TTC549 (cell line): Measurements from ENCODE around the gene CA10.

ENCODE experiments used
- FAIRE-seq: peaks from 2 replicates; lab custom pipeline; 2012; peaks lifted over from hg19 to GRCh38; lab: Jason Lieb, UNC

CA10 gene

GRCh38 chr17:52145476-52145875 is 13.0 kb downstream of the CA10 start:
- FAIRE-seq, result no peak

DNA sequence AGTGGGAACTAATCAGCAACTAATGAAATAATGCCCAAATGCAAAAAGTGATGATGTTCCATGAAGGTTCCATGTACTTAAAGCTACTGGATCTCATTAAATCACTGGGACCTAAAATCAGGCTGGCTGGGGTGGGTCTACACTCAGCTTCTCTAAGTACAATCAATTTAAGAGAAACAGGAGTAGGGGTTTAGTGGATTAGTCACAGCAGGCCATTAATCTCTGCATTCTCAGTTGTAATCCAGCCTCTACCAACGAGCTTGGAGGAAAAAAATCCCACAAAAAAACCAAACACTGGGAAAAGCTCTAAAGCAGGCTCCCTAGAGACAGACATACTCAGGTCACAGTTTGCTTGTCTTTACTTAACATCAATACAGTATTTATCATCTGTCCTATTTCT is 15.0 kb downstream of the CA10 start:
- no peak for FAIRE-seq

GRCh38 chr17:52140601-52141000 is 17.9 kb downstream of the CA10 start:
- no peak for FAIRE-seq

DNA sequence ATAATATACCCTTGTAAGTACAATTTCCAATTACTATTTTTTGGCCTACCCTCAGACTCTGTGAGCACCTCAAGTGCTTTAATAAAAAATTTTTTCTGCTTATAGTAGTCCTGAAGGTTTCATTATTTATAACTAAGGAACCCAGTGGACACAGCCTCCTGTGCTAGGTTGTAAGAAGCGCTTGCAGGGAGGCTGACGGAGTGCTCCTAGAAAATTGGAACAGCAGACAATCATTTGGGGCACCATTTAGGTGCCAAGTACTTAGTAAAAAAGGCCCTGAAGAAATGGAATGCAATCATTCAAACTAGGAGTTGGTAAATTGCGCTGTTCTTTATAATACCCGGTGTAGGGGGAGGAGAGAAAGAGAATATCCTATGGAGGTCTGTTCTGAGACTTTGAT is 19.8 kb downstream of the CA10 start:
- no peak for FAIRE-seq

DNA sequence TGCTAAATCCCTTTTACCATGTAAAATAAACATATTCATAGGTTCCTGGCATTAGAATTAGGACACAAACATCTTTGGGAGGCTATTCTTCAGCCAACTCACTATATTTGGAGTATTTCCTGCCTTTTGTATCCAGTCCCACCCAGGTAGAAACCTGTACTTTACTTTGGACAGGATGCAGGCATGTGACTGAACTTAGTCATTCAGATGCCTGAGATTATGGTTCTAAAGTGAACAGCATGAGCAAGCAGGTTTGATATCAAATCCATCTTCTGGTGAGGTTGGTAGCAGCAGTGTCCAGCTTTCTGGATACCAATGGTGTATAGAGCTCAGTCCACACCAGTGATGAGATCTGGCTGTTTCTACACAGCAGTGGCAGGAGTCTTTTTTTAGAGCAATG is 20.2 kb downstream of the CA10 start:
- no peak for FAIRE-seq

- no peak for FAIRE-seq
Measured at GRCh38 chr17:52136166-52136565, 22.3 kb downstream of the CA10 start.

DNA sequence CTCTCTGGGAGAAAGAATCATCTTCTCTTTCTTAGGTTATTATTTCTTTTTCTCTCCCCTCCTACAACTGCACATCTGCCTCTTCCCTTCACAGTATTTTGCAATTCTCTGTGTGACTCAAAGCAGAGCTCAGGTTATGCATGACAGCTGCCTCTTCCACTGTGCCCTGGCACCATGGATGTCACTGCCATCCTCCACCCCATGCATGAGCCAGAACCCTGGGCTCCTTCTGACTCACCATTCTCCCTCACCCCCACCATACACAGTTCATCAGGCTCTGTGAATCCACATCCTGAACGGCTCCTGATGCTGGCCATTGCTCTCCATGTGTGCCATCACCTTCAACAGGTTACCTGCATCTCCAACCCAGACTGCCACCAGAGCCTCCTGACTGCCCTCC is 23.9 kb downstream of the CA10 start:
- FAIRE-seq, result no peak

DNA sequence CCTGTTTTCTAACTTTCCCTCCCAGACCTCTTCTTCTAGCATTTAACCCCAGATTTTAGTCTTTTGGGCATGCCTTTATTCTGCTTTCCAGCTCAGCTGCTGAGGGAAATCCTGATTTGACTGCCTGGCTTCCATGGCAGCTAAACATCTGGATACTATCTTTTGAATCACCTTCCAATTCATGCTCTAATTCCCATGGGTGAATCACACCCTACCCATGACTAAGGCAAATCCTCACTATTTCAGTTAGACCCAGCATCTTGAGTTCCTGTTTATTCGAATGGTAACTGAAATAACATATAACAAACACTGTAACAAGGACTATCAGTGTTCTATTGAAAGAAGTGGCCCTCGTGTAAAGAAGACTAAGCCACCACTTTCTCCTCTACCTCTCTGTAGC is 29.8 kb downstream of the CA10 start:
- no peak for FAIRE-seq

DNA sequence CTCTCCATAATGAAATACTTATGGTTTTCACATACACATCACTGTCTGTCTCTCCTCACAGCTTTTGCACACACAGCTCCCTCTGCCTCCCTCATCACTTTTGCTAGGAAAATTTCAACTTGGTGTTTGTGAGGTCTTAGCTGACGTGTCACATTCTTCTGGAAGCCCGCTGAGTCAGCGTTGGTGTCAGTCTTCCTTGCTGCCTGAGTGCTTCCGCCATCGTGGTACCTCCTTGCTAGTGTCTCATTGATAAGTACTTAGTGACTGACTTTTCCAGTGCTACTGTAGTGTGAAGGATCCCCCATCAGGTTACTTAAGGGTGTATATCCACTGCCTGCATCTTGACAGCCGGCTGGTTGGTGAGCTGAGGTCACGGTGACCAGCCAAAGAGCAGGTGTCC is 33.5 kb downstream of the CA10 start:
- FAIRE-seq, result no peak

GRCh38 chr17:52124561-52124960 is 34.0 kb downstream of the CA10 start:
- FAIRE-seq, result no peak

DNA sequence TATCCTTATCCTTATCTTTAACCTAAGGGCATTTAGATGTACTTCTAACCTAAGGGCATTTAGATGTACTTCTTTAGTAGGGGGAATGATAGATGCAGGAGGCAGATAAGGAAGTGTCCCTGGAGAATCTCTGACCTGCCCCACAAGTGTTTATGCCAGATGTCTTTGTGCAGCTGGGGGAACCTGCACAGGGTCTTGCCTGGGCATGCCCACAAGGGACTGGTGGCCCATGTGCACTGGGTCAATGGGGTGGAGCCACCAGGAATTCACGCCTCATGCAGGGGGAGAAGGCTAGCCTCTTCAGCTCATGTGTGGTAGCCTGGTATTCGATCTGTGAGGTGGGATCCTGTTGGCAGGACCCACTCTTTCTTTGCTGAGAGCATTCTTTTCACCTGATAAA is 38.0 kb downstream of the CA10 start:
- FAIRE-seq, result no peak

GRCh38 chr17:52110923-52111581 is 47.5 kb downstream of the CA10 start:
- FAIRE-seq, result no peak

DNA sequence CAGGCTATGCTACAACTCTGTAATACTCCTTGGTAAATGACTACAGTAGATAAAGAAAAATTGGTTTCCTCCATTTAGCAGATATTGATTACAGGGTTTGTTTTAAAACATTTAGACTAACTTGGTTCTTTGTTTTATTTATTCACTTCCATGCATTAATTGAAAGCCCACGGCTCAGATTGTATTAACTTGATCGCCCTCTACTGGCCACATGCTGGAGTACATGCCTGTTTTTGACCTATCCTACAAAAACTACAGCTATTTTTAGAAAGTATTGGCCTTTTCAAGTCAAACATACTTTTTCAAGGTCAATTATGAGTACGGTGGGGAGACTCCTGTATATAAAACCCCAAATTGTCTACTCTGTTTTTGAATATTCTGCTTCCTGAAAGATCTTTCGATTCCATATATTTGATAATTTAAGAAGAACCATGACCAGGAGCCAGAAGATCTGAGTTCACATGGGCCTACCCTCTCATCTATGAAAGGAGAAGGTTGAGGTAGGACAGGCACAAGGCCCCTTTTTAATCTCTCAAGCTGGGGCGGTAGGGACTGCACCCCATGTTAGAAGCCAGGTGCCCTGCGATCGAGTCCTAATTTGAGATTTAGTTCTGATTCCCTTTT is 51.8 kb downstream of the CA10 start:
- FAIRE-seq, result no peak

DNA sequence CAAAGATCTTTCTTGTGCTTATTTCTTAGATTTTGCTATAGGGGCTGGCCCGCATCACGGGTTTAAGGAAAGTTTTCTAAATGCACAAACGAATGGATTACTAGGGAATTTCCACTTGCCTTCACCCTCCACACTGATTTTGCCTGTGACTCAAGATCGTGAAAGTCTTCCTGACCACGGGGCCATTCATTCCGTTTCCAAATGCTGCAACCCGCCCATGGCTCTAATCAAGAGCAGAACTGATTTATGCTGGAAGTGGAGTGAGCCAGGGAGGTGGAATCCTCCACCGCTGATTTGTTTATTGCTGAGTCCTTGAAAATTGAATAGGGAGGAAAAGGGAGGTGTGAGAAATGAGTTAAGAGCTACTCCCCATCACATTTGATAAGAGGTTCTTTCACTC is 52.4 kb downstream of the CA10 start:
- no peak for FAIRE-seq

- FAIRE-seq, result no peak
Measured at GRCh38 chr17:52105591-52105990, 52.9 kb downstream of the CA10 start.

DNA sequence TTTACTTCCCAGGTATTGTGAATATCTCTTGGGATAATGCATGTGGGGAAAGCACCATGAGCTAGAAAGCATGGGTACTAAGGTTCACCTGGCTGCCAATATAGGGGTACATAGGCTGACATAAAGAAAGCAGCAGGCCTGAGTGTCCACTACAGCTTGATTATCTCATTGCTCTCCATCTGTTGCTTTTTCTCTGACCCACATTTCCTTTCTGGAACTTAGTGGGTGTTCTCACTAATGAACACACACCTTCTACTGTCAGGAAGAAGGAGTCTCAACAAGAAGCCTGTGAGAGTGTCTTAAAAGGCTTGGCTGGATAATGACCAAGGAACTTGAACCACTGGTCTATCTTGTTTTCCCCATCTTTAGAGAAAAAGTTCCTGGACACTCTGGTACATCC is 62.5 kb downstream of the CA10 start:
- FAIRE-seq, result no peak

DNA sequence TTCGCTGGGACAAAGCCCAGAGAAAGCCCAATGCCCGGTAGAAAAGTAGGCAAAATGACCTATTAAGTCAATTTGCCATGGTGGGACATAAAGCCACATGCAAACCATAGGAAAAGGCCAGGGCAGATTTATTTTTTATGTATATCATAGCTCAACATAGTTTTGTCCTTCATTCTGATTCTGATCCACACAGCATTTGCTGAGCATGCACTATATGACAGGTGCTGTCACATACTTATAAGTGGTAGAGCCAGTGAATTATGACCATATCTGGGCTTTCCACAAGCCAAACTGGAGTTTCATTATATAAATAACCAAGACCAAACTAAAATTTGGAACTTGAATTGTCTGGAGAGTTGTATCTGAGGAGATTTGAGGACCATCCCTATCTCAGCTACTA is 74.3 kb downstream of the CA10 start:
- FAIRE-seq, result no peak

- no peak for FAIRE-seq
Measured at GRCh38 chr17:52079496-52079895, 79.0 kb downstream of the CA10 start.

DNA sequence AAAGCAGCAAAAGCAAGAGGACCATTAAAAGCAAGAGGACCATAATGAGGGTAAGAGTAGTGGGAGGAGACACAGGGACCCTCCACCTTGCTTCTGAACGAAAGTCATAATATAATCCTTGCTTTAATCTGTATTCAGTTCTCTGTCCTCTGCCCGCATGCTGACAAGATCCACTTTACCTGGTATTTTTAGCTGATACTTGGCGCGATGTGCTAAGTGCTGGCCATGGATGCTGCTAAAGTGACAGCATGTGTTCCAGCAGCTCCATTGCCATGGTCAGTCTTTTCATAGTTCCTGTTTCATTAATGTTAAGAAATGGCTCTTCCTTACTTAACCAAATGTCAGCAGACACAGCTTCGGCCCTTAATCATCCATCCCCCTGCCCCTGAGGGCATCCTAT is 86.8 kb downstream of the CA10 start:
- no peak for FAIRE-seq

DNA sequence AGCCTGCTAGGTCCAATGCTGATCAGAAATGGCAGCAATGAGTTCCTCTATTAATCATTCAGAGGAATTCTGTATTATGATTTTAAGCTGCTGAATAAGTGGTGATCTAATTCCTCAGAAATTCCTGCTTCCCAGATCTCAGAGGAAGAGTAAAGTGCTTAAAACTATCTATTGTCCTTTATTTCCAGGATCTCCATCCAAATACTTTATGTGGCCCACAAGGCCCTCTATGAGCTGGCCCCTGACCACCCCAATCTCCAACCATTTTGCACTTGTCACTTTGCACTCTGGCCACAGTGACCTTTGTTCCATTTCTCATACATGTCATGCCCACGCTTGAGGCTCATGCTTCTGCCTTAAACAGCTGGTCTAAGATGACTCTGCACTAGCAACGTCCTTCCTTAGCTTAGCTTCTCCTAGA is 93.7 kb downstream of the CA10 start:
- no peak for FAIRE-seq

GRCh38 chr17:52049496-52049895 is 109.0 kb downstream of the CA10 start:
- FAIRE-seq, result no peak

DNA sequence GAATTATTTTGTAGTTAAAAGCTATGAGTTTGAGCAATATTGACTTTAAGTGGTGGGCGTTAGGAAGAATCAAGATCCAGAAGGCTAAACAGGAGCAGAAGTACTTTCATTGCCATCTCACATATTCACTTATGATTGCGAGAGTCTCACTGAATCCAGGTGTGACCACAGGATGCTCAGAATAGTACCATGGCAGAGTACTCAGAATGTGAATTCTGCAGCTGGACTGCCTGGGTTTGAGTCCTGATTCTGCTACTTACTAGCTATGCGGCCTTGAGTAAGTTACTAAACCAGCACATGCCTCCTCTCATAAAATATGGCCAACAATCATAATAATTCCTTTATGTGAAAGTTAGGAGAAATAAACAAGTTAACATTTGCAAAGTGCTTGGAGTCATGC is 109.5 kb downstream of the CA10 start:
- FAIRE-seq, result no peak

DNA sequence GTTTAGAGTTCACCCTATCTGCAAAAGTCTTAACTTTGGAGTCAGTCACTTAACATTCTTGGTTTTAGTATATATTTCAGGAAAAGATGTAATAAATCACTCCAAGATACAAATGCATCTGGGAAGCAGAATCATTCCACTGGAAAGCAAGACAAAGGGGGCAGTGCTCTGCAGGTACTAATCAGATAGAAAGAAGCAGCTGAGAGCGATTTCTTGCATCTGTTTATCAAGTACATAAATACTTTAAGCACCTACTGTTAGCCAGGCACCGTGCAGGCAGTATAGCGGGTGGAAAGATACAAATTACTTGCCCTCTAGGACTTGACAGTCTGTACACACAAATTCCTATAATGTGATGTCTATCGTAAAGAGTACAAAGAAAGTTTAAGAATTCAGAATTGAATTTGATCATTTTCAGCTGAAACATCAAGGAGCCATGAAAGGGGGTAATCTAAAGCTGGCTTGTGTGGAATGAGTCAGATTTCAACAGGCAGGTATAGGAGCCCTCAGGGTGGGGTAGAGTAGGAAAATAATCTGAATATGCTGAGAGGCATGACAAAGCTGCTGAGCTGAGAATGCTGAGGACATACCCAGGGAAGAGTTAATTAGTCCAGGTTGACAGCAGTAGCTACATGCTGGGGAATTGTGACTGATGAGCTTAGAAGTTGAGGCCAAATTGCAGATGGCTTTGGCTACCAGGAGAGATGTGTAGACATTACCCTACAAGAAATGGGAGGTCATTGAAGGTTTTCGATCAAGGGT is 110.2 kb downstream of the CA10 start:
- no peak for FAIRE-seq

DNA sequence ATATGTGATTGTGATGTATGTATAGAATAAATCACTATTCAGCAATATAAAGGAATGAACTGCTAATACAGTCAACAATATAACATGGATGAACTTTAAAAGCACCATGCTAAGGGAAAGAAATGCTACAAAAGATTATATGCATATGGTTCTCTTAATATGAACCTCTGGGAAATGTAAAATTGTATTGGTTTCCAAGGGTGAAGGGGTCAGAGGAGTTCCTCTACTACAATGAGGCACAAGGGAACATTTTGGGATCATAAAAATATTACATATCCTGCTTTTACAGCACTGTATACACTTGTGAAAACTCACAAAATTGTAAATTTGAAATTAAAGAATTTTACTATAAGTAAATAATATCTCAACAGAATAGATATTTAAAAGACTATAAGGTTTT is 111.4 kb downstream of the CA10 start:
- no peak for FAIRE-seq
